ENCODE measurements around the gene F8.
"Not testable (repeated sequence)": the region's sequence is repeated elsewhere in the genome, so short reads cannot be mapped to it uniquely, and the experiment has no call there.

Gene F8

DNA sequence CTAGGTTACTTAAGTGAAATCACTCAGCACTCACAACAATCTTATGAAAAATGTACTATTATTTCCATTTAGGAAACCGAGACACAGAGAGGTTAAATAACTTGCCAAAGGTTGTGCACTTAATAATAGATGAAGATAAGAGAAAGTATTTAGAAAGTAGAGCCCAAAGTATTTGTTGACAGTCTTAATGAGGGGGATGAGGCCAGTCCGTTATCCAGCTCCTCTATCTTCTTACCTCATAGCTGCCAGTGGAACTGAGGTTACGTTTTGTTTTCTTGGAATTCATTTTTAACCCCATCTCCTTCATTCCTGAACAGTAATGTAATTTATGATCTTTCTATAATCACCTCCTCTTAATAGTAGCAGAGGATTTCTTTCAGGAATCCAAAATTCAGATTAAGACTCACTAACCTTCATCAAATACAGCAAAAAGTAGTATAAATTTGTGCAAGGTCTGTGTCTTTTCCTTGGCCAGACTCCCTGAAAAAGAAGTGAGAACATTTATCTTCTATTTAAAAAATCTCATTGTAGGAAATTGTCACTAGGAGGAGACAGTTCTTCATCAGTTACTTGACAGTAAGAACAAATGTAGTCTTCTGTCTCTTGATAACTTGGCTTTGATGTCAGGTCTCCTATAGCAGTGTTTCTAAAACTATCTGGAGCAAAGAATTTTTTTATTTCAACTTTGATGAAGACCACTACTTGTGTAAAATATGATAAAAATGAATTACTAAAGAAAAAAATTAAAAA is 35.5 kb downstream of the F8 start:
- DNase-seq (ENCODE audit: low read depth, low spot score): no peak

DNA sequence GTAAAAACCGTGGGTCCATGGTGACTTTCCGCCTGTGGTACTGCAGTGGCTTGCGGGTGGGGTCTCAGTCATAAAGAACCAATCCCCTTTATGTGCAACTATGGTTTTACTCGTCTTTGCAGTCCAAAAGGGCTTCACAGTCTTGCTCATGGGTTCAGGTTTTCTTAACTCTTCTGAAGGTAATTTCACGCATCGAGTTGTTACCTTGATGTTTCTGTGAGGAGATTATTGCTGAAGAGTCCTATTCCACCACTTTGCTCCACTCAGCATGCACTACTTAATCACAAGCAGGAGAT is 41.5 kb downstream of the F8 start:
- DNase-seq (ENCODE audit: low read depth, low spot score): no peak

DNA sequence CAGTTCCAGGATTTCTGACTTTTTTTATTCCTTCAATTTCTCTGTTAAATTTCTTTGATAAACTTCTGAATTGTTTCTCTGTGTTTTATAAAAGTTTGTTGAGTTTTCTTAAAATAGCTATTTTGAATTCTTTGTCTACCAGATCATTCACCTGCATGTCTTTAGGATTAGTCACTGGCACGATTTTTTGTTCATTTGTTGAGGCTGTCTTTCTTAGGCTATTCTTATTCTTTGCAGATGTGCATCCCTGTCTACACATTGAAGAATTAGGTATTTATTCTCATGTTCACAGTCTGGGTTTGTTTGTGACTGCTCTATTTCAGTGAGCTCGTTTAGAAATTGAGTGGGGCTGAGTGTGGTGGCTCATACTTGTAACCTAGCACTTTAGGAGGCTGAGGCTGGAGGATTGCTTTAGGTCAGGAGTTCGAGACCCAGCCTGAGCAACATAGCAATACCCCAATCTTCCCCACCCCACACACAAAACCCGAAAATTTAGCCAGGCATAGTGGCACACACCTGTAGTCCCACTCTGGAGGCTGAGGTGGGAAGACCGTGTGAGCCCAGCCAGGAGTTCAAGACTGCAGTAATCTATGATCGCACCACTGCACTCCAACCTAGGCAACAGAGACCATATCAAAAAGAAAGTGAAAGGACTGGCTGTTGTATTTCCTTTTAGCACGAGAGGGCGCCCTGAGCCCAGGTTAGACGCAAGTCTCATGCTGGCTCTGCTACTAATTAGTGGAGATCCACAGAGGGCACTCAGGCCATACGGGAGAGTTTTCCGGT is 42.0 kb downstream of the F8 start:
- DNase-seq (ENCODE audit: low read depth, low spot score): peak; percentile 88

DNA sequence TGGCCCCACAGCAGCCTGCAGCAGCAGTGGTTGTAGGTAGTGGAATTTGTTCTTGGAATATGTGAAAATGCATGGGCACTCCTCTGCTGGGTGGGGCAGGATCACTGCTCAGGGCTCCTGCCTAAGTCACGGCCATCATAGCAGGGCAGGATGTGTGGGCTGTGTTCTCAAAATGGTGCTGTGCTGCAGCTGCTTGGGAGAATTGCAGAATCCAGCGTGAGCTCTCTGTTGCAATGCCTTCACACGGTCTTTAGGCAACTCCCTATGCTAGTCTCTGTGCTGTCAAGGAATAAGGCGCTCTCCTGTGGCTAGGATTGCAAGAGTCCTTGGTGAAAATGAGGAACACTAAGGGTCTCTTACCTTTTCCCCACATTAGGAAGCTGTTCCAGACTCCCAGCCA is 42.9 kb downstream of the F8 start:
- no peak for DNase-seq (ENCODE audit: low read depth, low spot score)

DNA sequence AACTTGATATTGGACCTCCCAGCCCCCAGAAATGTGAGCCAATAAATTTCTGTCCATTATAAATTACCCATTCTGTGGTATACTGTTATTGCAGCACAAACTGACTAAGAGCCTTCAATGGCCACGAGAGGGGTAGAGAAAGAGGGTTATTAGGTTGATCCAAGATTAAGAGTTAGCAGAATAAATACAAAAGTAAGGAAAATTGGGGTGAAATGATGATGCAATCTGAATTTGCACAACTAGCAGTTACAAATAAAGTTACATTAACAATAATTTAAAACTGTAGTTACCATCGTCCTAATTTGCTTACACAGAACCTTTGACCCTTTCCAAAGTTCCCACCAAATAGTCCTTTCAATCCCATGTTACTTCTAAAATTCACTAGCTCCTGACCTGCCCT is 54.2 kb downstream of the F8 start:
- no peak for DNase-seq (ENCODE audit: low read depth, low spot score)

DNA sequence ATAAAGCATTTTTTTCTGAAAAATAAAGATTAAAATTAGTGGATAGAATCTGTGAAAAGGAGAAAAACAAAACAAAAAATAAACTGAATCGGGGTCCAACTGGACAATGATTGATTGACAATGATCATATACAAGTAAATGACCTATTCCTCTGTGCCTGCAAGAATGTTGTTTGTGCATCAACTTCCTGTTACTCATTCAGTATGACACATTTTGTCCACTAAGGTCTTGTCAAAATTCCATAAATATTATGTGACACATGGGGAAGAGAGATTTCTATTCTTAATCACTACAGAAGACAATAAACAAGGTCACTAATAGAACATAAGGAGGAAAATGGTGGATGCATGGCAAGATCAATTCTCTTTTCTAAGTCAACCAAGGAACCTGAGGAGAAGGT is 54.9 kb downstream of the F8 start:
- DNase-seq (ENCODE audit: low read depth, low spot score): no peak

DNA sequence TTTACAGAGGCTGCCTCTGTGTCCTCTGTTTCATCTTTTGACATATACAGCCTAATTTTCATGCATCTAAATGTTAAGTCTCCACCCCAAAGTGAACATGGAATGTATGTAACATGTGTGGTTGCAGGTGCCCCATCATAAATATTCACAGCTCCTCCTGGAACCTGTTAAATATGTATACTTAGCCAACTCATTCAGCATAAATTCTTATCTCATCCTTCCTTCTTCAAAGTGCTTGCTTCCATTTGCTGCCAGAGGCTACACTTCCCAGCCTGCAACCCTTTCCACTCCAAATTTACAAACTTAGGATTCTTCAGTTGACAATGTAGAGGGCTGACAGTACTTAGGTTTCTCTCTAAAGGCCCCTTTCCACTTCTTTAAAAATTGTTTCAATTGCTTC is 60.6 kb downstream of the F8 start:
- DNase-seq (ENCODE audit: low read depth, low spot score): no peak

DNA sequence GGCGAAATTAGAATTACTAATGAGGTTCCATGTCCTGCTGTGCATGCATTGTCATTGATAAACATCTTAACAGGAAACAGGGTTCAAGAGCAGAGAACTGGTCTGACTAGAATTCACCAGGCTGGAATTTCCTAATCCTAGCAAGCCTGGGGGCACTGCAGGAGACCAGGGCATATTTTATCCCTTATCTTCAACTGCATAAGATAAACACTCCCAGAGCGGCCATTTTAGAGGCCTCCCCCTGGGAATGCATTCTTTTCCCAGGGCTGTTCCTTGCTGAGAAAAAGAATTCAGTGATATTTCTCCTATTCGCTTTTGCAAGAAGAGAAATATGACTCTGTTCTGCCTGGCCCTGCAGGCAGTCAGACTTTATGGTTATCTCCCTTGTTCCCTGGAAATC is 66.7 kb downstream of the F8 start:
- not testable (repeated sequence) for DNase-seq (ENCODE audit: low read depth, low spot score)

DNA sequence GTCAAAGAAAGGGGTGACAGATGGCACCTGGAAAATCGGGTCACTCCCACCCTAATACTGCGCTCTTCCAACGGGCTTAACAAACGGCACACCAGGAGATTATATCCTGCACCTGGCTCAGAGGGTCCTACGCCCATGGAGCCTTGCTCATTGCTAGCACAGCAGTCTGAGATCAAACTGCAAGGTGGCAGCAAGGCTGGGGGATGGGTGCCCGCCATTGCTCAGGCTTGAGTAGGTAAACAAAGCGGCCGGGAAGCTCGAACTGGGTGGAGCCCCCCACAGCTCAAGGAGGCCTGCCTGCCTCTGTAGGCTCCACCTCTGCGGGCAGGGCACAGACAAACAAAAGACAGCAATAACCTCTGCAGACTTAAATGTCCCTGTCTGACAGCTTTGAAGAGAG is 83.3 kb downstream of the F8 start:
- DNase-seq (ENCODE audit: low read depth, low spot score): not testable (repeated sequence)

DNA sequence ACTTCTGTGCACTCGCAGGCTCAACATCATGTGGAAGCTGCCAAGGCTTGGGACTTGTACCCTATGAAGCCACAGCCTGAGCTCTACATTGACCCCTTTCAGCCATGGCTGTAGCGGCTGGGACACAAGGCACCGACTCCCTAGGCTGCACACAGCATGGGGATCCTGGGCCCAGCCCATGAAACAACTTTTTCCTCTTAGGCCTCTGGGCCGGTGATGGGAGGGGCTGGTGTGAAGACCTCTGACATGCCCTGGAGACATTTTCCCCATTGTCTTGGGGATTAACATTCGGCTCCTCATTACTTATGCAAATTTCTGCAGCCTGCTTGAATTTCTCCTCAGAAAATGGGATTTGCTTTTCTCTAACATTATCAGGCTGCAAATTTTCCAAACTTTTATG is 97.8 kb downstream of the F8 start:
- DNase-seq (ENCODE audit: low read depth, low spot score): peak; percentile 53

DNA sequence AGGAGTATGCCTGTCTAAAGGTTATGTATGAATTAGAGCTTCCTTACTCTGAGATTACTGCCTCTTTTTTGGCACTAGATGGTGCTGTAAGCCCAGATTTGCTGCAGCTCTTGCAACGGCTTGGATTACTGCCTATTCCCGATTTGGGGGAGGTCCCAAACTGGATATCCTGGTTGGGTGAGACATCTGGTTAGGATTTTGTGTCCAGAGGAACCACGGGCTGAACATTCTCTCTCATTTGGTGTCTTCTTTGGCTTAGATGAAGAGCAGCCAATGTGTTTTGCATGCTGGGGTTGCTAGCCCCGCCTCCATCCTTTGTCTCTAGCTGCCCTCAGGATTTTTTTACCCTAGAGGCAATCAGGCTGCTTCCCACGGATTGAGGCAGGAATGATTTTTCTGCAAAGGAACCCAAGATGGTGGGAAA is 104.5 kb downstream of the F8 start:
- DNase-seq (ENCODE audit: low read depth, low spot score): peak; percentile 82

DNA sequence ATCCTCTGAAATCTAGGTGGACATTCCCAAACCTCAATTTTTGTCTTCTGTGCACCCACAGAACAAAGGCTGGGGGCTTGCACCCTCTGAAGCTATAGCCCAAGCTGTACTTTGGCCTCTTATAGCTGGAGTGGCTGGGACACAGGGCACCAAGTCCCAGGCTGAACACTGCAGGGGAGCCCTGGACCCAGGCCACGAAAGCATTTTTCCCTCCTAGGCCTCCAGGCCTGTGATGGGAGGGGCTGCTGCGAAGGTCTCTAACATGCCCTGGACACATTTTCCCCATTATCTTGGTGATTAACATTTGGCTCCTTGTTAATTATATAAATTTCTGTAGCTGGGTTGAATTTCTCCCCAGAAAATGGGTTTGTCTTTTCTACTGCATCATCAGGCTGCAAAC is 108.5 kb downstream of the F8 start:
- DNase-seq (ENCODE audit: low read depth, low spot score): no peak

DNA sequence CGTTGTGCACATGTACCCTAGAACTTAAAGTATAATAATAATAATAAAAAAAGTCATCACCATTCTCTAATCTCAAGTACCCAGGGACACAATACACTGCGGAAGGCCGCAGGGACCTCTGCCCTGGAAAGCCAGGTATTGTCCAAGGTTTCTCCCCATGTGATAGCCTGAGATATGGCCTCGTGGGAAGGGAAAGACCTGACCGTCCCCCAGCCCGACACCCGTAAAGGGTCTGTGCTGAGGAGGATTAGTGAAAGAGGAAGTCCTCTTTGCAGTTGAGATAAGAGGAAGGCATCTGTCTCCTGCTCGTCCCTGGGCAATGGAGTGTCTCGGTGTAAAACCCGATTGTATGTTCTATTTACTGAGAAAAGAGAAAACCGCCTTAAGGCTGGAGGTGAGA is 112.0 kb downstream of the F8 start:
- not testable (repeated sequence) for DNase-seq (ENCODE audit: low read depth, low spot score)

DNA sequence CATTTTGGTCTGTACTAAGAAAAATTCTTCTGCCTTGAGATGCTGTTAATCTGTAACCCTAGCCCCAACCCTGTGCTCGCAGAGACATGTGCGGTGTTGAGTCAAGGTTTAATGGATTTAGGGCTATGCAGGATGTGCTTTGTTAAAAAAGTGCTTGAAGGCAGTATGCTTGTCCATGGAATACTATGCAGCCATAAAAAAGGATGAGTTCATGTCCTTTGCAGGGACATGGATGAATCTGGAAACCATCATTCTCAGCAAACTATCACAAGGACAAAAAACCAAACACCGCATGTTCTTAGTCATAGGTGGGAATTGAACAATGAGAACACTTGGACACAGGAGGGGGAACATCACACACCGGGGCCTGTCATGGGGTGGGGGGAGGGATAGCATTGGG is 112.5 kb downstream of the F8 start:
- DNase-seq (ENCODE audit: low read depth, low spot score): not testable (repeated sequence)

DNA sequence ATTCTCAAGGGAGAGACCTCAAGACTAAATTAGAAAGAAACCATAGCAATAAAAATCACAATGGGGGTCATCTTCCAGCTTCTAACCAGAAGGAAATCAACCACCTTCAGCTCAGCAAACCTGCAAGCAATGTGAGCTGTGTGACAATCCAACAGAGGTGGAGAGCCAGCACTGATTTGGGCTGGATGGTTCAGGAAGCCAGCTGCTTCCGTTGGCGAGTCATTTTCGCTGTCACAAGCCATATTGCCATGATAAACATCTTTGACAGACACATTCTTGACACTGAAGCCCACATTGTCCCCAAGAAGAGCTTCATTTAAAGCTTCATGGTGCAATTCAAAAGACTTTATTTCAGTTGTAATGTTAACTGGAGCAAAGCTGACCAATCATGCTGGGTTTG is 113.7 kb downstream of the F8 start:
- DNase-seq (ENCODE audit: low read depth, low spot score): no peak

DNA sequence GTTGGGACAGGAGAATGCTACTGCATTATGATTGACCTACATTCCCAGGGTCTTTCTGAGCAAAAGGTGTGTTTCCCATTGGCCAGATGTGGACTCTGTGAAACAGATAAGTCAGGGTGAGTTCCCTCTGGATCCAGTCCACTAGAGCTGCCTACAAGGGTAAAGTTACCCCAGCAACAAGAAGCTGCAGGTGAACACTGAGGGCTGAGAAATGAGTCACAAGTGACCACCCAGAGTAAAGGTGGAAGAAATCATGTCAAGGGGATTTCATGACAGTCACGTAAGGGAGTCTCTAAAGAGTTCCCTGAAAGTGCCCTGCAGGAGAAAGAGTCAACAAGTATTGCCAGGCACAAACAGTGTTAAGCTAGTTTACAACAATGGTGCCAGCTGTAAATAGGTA is 120.1 kb downstream of the F8 start:
- DNase-seq (ENCODE audit: low read depth, low spot score): no peak

DNA sequence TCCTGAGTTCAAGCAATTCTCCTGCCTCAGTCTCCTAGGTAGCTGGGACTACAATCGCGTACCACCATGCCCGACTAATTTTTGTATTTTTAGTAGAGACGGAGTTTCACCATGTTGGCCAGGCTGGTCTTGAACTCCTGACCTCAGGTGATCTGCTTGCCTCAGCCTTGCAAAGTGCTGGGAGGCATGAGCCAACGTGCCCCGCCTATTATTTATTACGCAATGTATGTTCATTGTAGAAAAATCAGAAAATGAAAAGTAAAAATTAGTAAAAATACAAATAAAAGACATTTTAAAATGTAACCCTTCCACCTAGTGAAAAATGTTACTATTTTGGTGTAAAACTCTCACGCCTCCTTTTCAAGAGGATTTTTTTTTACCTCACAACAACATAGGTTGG is 122.2 kb downstream of the F8 start:
- DNase-seq (ENCODE audit: low read depth, low spot score): no peak

DNA sequence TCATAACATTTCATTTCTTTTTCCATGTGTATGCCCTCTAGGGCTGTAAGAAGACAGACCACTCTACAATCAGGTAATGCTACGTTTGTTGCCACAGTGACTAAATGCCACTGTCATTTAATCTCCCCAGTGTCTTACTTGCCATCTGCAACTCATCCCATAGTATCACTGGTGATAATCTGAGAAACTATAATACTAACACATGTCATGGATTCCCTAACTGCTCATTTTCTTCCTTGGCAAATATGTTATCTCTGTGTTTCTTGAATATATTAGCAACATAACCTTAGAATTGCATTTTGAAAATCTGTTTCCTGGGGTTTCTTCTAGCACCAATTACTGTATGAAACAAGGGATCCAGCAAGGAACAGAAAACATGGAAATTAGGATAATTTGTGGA is 130.2 kb downstream of the F8 start:
- DNase-seq (ENCODE audit: low read depth, low spot score): no peak

DNA sequence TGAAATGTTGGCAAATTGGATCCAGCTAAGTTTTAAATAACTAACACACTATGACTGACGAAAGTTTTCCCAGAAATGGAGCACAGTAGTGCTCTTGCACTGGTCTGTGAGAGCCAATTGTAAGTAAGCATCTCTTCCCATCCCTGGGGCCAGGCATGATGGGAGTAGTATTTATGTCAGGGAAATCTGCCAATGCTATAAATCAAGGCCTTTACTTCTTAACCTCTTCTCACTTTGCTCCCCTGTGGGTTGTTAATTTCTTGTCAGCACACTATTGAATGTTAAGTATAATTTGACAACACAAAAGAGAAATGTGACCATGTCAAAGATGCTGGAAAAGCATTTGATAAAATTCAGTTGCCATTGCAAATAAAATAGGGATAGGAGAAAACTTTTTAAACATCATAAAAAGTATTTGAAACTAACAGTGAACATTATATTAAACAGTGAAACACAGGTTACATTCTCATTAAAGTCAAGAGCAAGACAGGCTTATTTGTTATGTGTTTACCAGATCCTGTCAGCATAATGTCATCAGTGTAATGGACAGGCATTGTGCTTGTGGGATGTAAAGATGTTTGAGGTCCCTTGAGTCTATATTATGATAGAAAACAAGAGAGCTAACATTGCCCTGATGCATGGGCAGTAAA is 131.4 kb downstream of the F8 start:
- DNase-seq (ENCODE audit: low read depth, low spot score): no peak

DNA sequence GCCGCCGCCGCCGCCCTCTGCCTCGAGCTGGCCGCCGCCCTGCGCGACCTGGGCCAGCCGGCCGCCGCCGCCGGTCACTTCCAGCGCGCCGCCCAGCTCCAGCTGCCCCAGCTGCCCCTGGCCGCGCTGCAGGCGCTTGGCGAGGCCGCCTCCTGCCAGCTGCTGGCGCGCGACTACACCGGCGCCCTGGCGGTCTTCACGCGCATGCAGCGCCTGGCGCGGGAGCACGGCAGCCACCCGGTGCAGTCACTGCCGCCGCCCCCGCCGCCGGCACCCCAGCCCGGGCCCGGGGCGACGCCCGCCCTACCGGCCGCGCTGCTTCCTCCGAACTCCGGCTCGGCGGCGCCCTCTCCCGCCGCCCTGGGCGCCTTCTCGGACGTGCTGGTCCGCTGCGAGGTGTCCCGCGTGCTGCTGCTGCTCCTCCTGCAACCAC is 135.7 kb downstream of the F8 start:
- DNase-seq (ENCODE audit: low read depth, low spot score): not testable (repeated sequence)

DNA sequence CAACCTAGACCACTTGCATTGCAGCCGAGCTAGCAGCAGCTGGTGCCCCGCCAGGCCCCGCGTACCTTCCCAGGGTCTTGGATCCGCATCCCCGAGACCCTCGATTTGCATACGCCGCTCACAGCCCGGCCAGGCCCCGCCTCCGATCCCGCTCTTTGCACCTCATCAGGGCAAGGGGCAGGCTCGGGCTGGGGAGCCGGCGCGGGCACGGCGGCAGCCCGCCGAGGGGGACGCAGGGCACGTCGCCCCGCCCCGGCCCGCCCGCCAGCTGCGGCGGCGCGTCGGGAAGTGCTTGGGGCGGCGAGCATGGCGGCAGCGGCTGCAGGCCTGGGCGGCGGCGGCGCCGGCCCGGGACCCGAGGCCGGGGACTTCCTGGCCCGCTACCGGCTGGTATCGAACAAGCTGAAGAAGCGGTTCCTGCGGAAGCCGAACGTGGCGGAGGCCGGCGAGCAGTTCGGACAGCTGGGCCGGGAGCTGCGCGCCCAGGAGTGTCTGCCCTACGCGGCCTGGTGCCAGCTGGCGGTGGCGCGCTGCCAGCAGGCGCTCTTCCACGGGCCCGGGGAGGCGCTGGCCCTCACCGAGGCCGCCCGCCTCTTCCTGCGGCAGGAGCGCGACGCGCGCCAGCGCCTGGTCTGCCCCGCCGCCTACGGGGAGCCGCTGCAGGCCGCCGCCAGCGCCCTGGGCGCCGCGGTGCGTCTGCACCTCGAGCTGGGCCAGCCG is 136.3 kb downstream of the F8 start, which contains the start of gene F8A1:
Gene F8A1 (plus strand): TSS at position 287 of the 720 bp plus-strand sequence. CDS start 20 bp downstream, at position 307.
- DNase-seq (ENCODE audit: low read depth, low spot score): not testable (repeated sequence)

DNA sequence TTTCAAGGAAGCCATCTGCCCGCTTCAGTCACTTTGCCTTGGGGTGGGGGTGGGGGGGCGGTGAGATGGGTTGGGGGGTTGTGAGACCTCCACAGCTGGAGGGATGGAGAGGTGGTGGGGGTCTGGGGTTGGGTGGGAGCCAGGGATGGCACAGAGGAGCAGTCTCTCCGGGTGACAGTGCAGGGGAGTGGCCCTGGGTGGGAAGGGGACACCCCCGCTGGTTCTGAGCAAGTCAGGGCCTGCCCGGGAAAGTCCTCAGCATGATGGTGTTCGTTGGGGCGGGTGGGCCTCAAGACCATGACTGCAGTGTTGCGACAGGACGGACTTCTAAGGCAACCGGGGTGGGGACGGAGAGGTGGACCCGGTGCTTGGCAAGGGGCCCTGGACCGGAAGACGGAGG is 137.0 kb downstream of the F8 start:
- not testable (repeated sequence) for DNase-seq (ENCODE audit: low read depth, low spot score)

Data from ELF-1 (cell line).